ENCODE results near the gene KAZN. TPM values are rescaled to one million over a fixed set of nuclear protein-coding genes. Genes with fewer than 3 reads are reported as not detected.

The KAZN gene
- total RNA-seq, 2 donors from 2014 or later = 9.8 to 12.2 TPM

- intact Hi-C loops (cut with DNase I) = no loop called here
- no peak for TF ChIP-seq CTCF (IDR thresholded peaks at IDR 0.05)
- DNase-seq = no peak
- Histone ChIP-seq H3K9me3 (no peaks in the 10 kb centered on the region), H3K4me3 (no peak overlapping the region), H3K27me3 (no peaks in the 10 kb centered on the region), H3K9ac (ENCODE audit: low read depth in 2 of 2, low read length in 2 of 2) (no peak overlapping the region), H3K27ac (no peak overlapping the region), H3K4me1 (no peaks in the 10 kb centered on the region), H3K36me3 (no peaks in the 10 kb centered on the region)
These were observed 283.5 kb downstream of the KAZN start for GRCh38 chr1:14881775-14882672.

- intact Hi-C loops (cut with DNase I) = no loop called here
These were observed 286.2 kb downstream of the KAZN start for GRCh38 chr1:14884614-14885175.

GRCh38 chr1:14887044-14887566, 288.6 kb downstream of the KAZN start:
- TF ChIP-seq CTCF (IDR thresholded peaks at IDR 0.05) = no peak
- DNase-seq = no peak
- H3K9ac ChIP-seq (ENCODE audit: low read depth in 2 of 2, low read length in 2 of 2) = no peak overlapping the region
- no peaks in the 10 kb centered on the region for H3K9me3 ChIP-seq
- no peak overlapping the region for H3K4me3 ChIP-seq
- H3K27me3 ChIP-seq = no peaks in the 10 kb centered on the region
- no peak overlapping the region for H3K27ac ChIP-seq
- no peaks in the 10 kb centered on the region for H3K4me1 ChIP-seq
- H3K36me3 ChIP-seq = no peaks in the 10 kb centered on the region
- intact Hi-C loops (cut with DNase I) = no loop called here

More at GRCh38 chr1:14884614-14885175, 286.2 kb downstream of the KAZN start:
- Histone ChIP-seq H3K36me3 (no peaks in the 10 kb centered on the region), H3K4me1 (no peaks in the 10 kb centered on the region), H3K9ac (ENCODE audit: low read depth in 2 of 2, low read length in 2 of 2) (no peak overlapping the region), H3K9me3 (no peaks in the 10 kb centered on the region), H3K4me3 (no peak overlapping the region), H3K27me3 (no peaks in the 10 kb centered on the region), H3K27ac (no peak overlapping the region)
- no peak for DNase-seq
- TF ChIP-seq CTCF (IDR thresholded peaks at IDR 0.05) = no peak

- no peak overlapping the region for H3K27ac ChIP-seq
- no peaks in the 10 kb centered on the region for H3K4me1 ChIP-seq
- intact Hi-C loops (cut with DNase I) = no loop called here
- DNase-seq = no peak
- H3K4me3 ChIP-seq = no peak overlapping the region
- no peak for TF ChIP-seq CTCF (IDR thresholded peaks at IDR 0.05)
- H3K9ac ChIP-seq (ENCODE audit: low read depth in 2 of 2, low read length in 2 of 2) = no peak overlapping the region
- H3K9me3 ChIP-seq = no peaks in the 10 kb centered on the region
- no peaks in the 10 kb centered on the region for H3K27me3 ChIP-seq
- H3K36me3 ChIP-seq = no peaks in the 10 kb centered on the region
These were observed 289.4 kb downstream of the KAZN start for GRCh38 chr1:14887764-14888350.

- intact Hi-C loops (cut with DNase I) = no loop called here
- Histone ChIP-seq H3K4me3 (no peak overlapping the region), H3K4me1 (no peaks in the 10 kb centered on the region), H3K27ac (no peak overlapping the region), H3K9ac (ENCODE audit: low read depth in 2 of 2, low read length in 2 of 2) (no peak overlapping the region), H3K36me3 (no peaks in the 10 kb centered on the region), H3K27me3 (no peaks in the 10 kb centered on the region), H3K9me3 (no peaks in the 10 kb centered on the region)
- TF ChIP-seq CTCF (IDR thresholded peaks at IDR 0.05) = no peak
- no peak for DNase-seq
These were observed 289.9 kb downstream of the KAZN start for GRCh38 chr1:14888374-14888773.

Data from colonic mucosa (tissue), 4 donors.